H9 (cell line): ENCODE results near the gene RAB40C. TPM values are rescaled to one million over a fixed set of nuclear protein-coding genes. Genes with fewer than 3 reads are reported as not detected.

Experiments
- DNase-seq: peaks from one replicate; pipeline ENCODE4 v3.0.0-alpha.2; 2017
- H2AFZ ChIP-seq: one replicate; pipeline ENCODE4 v1.6.1; 2013; ENCODE audit warnings: mild to moderate bottlenecking, low read length, control low read depth, moderate library complexity
- H2AK5ac ChIP-seq: 2 replicates; pipeline ENCODE4 v1.6.1; 2013; ENCODE audit warnings: low read length, control low read depth, mixed read lengths; ENCODE audit not compliant: insufficient read length
- H2BK120ac ChIP-seq: one replicate; pipeline ENCODE4 v1.6.1; 2013; ENCODE audit warnings: low read depth, mild to moderate bottlenecking, low read length, control low read depth, inconsistent platforms; ENCODE audit not compliant: poor library complexity, severe bottlenecking
- H2BK12ac ChIP-seq: 2 replicates; pipeline ENCODE4 v1.6.1; 2013; ENCODE audit warnings: low read length, control low read depth, mixed read lengths, low read depth; ENCODE audit not compliant: insufficient read length
- H2BK15ac ChIP-seq: 2 replicates; pipeline ENCODE4 v1.6.1; 2013; ENCODE audit warnings: low read depth, low read length, control low read depth
- H2BK20ac ChIP-seq: one replicate; pipeline ENCODE4 v1.6.1; 2013; ENCODE audit warnings: low read depth, mild to moderate bottlenecking, low read length, control low read depth, inconsistent platforms; ENCODE audit not compliant: poor library complexity, severe bottlenecking
- H2BK5ac ChIP-seq: 2 replicates; pipeline ENCODE4 v1.6.1; 2013; ENCODE audit warnings: low read length, control low read depth, mixed read lengths; ENCODE audit not compliant: insufficient read length
- H3K14ac ChIP-seq: 2 replicates; pipeline ENCODE4 v1.6.1; 2013; ENCODE audit warnings: low read length, control low read depth; ENCODE audit not compliant: insufficient read depth
- H3K18ac ChIP-seq: 2 replicates; pipeline ENCODE4 v1.6.1; 2013; ENCODE audit warnings: low read depth, mild to moderate bottlenecking, mixed read lengths, low read length, control low read depth; ENCODE audit not compliant: insufficient read length
- H3K23ac ChIP-seq: 2 replicates; pipeline ENCODE4 v1.6.1; 2013; ENCODE audit warnings: low read length, control low read depth, mixed read lengths, low read depth; ENCODE audit not compliant: insufficient read length
- H3K23me2 ChIP-seq: 2 replicates; pipeline ENCODE4 v1.6.1; 2013; ENCODE audit warnings: low read depth, mild to moderate bottlenecking, mixed read lengths, low read length, control low read depth; ENCODE audit not compliant: insufficient read length, poor library complexity, severe bottlenecking
- H3K27ac ChIP-seq: 2 replicates; pipeline ENCODE4 v1.5.1; 2013; ENCODE audit warnings: low read length, control low read depth, mixed read lengths, low read depth; ENCODE audit not compliant: insufficient read length
- H3K27me3 ChIP-seq: 2 replicates; pipeline ENCODE4 v1.6.1; 2013; ENCODE audit warnings: low read length, control low read depth, inconsistent platforms; ENCODE audit not compliant: insufficient read depth
- H3K4ac ChIP-seq: 2 replicates; pipeline ENCODE4 v1.6.1; 2013; ENCODE audit warnings: low read depth, mild to moderate bottlenecking, control low read depth, inconsistent platforms, low read length, moderate library complexity
- H3K4me1 ChIP-seq: 2 replicates; pipeline ENCODE4 v1.6.1; 2013; ENCODE audit warnings: low read length, control low read depth, inconsistent platforms; ENCODE audit not compliant: insufficient read depth
- H3K4me2 ChIP-seq: 2 replicates; pipeline ENCODE4 v1.6.1; 2013; ENCODE audit warnings: low read length, control low read depth, mixed read lengths; ENCODE audit not compliant: insufficient read length, insufficient read depth
- H3K56ac ChIP-seq: 2 replicates; pipeline ENCODE4 v1.6.1; 2013; ENCODE audit warnings: low read depth, mild to moderate bottlenecking, mixed read lengths, low read length, control low read depth; ENCODE audit not compliant: insufficient read length
- H3K79me1 ChIP-seq: 2 replicates; pipeline ENCODE4 v1.6.1; 2013; ENCODE audit warnings: low read depth, mild to moderate bottlenecking, moderate library complexity, low read length, control low read depth, inconsistent platforms; ENCODE audit not compliant: insufficient read depth, poor library complexity, severe bottlenecking
- H3K79me2 ChIP-seq: 2 replicates; pipeline ENCODE4 v1.6.1; 2013; ENCODE audit warnings: low read length, control low read depth, inconsistent platforms; ENCODE audit not compliant: insufficient read depth
- H3K9ac ChIP-seq: 2 replicates; pipeline ENCODE4 v1.6.1; 2013; ENCODE audit warnings: low read length, control low read depth, mixed read lengths; ENCODE audit not compliant: insufficient read length; ENCODE audit errors: extremely low read depth
- H3K9me3 ChIP-seq: one replicate; pipeline ENCODE4 v1.6.1; 2013; ENCODE audit warnings: low read depth, low read length, inconsistent platforms; ENCODE audit not compliant: control insufficient read depth
- H3T11ph ChIP-seq: one replicate; pipeline ENCODE4 v1.6.1; 2013; ENCODE audit warnings: mild to moderate bottlenecking, low read length, control low read depth, inconsistent platforms
- H4K20me1 ChIP-seq: one replicate; pipeline ENCODE4 v1.6.1; 2013; ENCODE audit not compliant: control insufficient read depth, insufficient read length, insufficient read depth
- H4K5ac ChIP-seq: 2 replicates; pipeline ENCODE4 v1.6.1; 2013; ENCODE audit warnings: low read depth, mild to moderate bottlenecking, mixed read lengths, low read length, control low read depth; ENCODE audit not compliant: insufficient read length
- H4K8ac ChIP-seq: replicated peaks from 2 replicates; pipeline ENCODE4 v1.6.1; 2013; ENCODE audit warnings: low read length, control low read depth, mixed read lengths, low read depth; ENCODE audit not compliant: insufficient read length
- H4K91ac ChIP-seq: 2 replicates; pipeline ENCODE4 v1.6.1; 2013; ENCODE audit warnings: low read depth, mild to moderate bottlenecking, moderate library complexity, mixed read lengths, low read length, control low read depth; ENCODE audit not compliant: insufficient read length
- H3K27ac Mint-ChIP-seq, 3 experiments: 2 replicates in 2 of 3; 3 replicates in 1 of 3; pipeline ENCODE4 v1.8.0; 2020 to 2021; ENCODE audit warnings: mixed read lengths in 3 of 3, mild to moderate bottlenecking in 1 of 3, moderate library complexity in 1 of 3
- H3K27me3 Mint-ChIP-seq: 2 replicates; pipeline ENCODE4 v1.8.0; 2021; ENCODE audit warnings: low read depth, mild to moderate bottlenecking, moderate library complexity, mixed read lengths
- H3K36me3 Mint-ChIP-seq, 3 experiments: 2 replicates in 2 of 3; 3 replicates in 1 of 3; pipeline ENCODE4 v1.8.0; 2020 to 2021; ENCODE audit warnings: low read depth in 3 of 3, mixed read lengths in 3 of 3; ENCODE audit not compliant: insufficient read depth in 1 of 3
- H3K4me1 Mint-ChIP-seq, 2 experiments: 2 replicates each; pipeline ENCODE4 v1.8.0; 2020; ENCODE audit warnings: mixed read lengths in 2 of 2
- H3K4me3 Mint-ChIP-seq, 2 experiments: 2 replicates in 1 of 2; 3 replicates in 1 of 2; pipeline ENCODE4 v1.8.0; 2020 to 2021; ENCODE audit warnings: mild to moderate bottlenecking in 2 of 2, mixed read lengths in 2 of 2, moderate library complexity in 1 of 2
- H3K9me3 Mint-ChIP-seq, 2 experiments: 2 replicates in 1 of 2; 3 replicates in 1 of 2; pipeline ENCODE4 v1.8.0; 2020; ENCODE audit warnings: mild to moderate bottlenecking in 2 of 2, mixed read lengths in 2 of 2, moderate library complexity in 1 of 2
- CTCF ChIP-seq: fragments of 200-600 bp; sonication (generic); conservative IDR thresholded peaks from 3 replicates; pipeline ENCODE4 v1.8.0; 2021; ENCODE audit warnings: antibody characterized with exemption, mild to moderate bottlenecking
- WGBS: extraction: QIAGEN DNeasy Blood & Tissue Kit; methylation state at CpG from one replicate; pipeline ENCODE4 v1.1.7; 2013; ENCODE audit warnings: missing lambda C conversion rate, low lambda C conversion rate, mixed read lengths; ENCODE audit not compliant: insufficient read length; ENCODE audit errors: extremely low coverage; 5-methylcytosine and 5-hydroxymethylcytosine counted together
- total RNA-seq: library from RNA; stranded (reverse); gene quantifications from 2 replicates; pipeline ENCODE4 v1.2.1, GENCODE V29; 2021

Gene RAB40C
- total RNA-seq, 1 experiment from 2014 or later, result 19.1 TPM

DNA sequence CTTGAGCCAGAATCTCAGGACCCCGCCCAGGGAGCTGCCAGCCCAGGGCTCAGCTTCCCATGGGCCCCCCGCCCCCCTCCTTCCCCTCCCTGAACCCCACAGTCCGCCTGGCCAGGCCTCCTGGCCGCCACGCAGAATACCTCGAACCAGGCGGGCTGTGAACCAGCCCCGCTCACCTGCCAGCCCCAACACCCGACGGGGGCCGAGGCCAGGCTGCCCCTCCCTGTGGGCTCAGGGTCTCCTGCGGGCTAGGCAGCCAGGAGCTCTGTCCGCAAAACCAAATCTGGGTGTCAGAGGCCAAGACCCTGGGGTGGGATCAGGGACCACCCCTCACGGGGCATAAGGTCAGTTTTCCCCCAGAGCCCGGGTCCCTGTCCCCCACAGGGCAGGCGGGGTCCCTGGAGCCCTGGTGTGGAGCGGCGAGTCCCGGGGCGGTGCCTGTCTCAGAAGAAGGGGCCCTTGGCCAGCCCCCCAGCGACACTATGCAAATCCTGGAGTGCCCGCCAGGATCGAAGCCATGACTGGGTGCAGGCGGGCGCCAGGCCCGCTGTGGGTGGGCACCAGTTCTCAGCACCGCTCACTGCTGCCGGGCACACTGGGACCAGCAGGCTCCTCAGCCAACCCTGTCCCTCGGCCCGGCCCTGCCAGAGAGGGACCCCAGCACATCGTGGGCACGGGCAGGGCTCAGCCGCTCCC lies 36.1 kb upstream of the RAB40C start:
- H3K36me3 Mint-ChIP-seq, result peaks cover 0 to 8% (median 2%) of the 10 kb centered on the region in 3 experiments; a peak in 3 of 7 replicates
- no peak overlapping the region for H3K18ac ChIP-seq
- H3K4me1 Mint-ChIP-seq, result no peaks in the 10 kb centered on the region
- no peak overlapping the region for H3K27ac Mint-ChIP-seq
- no peaks in the 10 kb centered on the region for H3K23me2 ChIP-seq
- H3K4ac ChIP-seq, result no peak overlapping the region
- no peaks in the 10 kb centered on the region for H3K79me2 ChIP-seq
- H2AK5ac ChIP-seq, result no peak overlapping the region
- WGBS, result no CpG with 5 or more reads among the region's 33 CpGs
- no peaks in the 10 kb centered on the region for H3K9me3 Mint-ChIP-seq
- H3K4me2 ChIP-seq, result no peak overlapping the region
- no peak overlapping the region for H3K9ac ChIP-seq
- H2BK12ac ChIP-seq, result no peak overlapping the region
- no peak overlapping the region for H3K14ac ChIP-seq
- H3K79me1 ChIP-seq, result no peaks in the 10 kb centered on the region
- H2BK120ac ChIP-seq, result no peak overlapping the region
- H2AFZ ChIP-seq, result no peak overlapping the region
- H4K20me1 ChIP-seq, result no peaks in the 10 kb centered on the region
- H3K27me3 ChIP-seq, result no peaks in the 10 kb centered on the region; the same call in 1 of the 2 replicates
- H4K91ac ChIP-seq, result no peak overlapping the region
- no peak overlapping the region for H3K56ac ChIP-seq
- H3K23ac ChIP-seq, result no peak overlapping the region
- no peaks in the 10 kb centered on the region for H3K4me1 ChIP-seq
- H4K5ac ChIP-seq, result no peak overlapping the region
- no peak overlapping the region for H2BK20ac ChIP-seq
- H3K27me3 Mint-ChIP-seq, result peaks cover 11% of the 10 kb centered on the region
- H2BK5ac ChIP-seq, result no peak overlapping the region
- H4K8ac ChIP-seq, result no peak overlapping the region
- H3K4me3 Mint-ChIP-seq, result no peak overlapping the region
- no peak for DNase-seq
- H3T11ph ChIP-seq, result no peak overlapping the region
- no peak overlapping the region for H3K27ac ChIP-seq
- no peak overlapping the region for H2BK15ac ChIP-seq
- no peaks in the 10 kb centered on the region for H3K9me3 ChIP-seq
- no peak for TF ChIP-seq CTCF
